ENCODE results near the gene SUGCT. TPM values are rescaled to one million over a fixed set of nuclear protein-coding genes. Genes with fewer than 3 reads are reported as not detected.
"Not testable (repeated sequence)": the region's sequence is repeated elsewhere in the genome, so short reads cannot be mapped to it uniquely, and the experiment has no call there.

Gene SUGCT
- total and polyA plus RNA-seq, 2 of the 13 experiments (the other 11 are each of a cell fraction or from before 2014, with no cell fraction given) = 10.1 to 22.2 TPM

DNA sequence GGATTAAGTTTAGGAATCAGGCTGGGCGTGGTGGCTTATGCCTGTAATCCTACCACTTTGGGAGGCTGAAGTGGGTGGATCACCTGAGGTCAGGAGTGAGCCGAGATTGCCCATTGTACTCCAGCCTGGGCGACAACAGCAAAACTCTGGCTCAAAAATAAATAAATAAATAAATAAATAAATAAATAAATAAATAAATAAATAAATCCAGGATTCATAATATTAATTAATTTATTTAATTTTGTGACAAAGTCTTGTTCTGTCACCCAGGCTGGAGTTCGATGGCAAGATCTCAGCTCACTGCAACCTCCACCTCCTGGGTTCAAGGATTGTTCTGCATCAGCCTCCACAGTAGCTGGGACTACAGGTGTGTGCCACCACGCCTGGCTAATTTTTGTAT lies 4.2 kb downstream of the SUGCT start (continued):
- TF ChIP-seq PRDM10 (CRISPR knock-in tag; IDR thresholded peaks at IDR 0.05; ENCODE audit: low read depth) (no peak), HOXA9 (CRISPR knock-in tag; IDR thresholded peaks at IDR 0.05; ENCODE audit: borderline replicate concordance) (no peak)

DNA sequence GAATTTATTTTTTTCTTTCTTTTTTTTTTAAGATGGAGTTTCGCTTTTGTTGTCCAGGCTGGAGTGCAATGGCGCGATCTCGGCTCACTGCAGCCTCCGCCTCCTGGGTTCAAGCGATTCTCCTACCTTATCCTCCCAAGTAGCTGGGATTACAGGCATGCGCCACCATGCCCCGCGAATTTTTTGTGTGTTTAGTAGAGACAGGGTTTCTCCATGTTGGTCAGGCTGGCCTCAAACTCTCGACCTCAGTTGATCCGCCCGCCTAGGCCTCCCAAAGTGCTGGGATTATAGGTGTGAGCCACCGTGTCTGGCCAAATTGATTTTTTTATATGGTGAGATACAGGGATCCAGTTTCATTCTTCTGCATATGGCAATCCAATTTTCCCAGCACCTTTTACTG lies 5.1 kb downstream of the SUGCT start:
- H3K79me2 ChIP-seq (ENCODE audit: insufficient read depth, low read length); H2AFZ ChIP-seq (ENCODE audit: low read length); DNase-seq (ENCODE audit: low spot score); CTCF ChIA-PET (ENCODE audit: low intra/inter-chr PET ratio, low total read pairs); intact Hi-C loops (cut with micrococcal nuclease; ENCODE audit: unreplicated experiment); H3K4me3 ChIP-seq (replicated peaks in 1 of 3; ENCODE audit: insufficient read depth in 1 of 3, low read depth in 2 of 3, low read length in 3 of 3); in situ Hi-C loops (cut with HindIII; ENCODE audit: extremely low pct_ligation_motif_present, low pct_unique_long_range_greater_than_20kb); H4K20me1 ChIP-seq (ENCODE audit: insufficient read depth, low read length); H3K4me2 ChIP-seq (ENCODE audit: low read depth, low read length); BruUV-seq (replicated peaks); H3K9ac ChIP-seq (ENCODE audit: insufficient read depth, low read depth, low read length); H3K9me3 ChIP-seq (ENCODE audit: low read length); H3K27me3 ChIP-seq (ENCODE audit: control insufficient read depth in 1 of 2, insufficient read depth in 2 of 2, low read length in 2 of 2); FAIRE-seq; ATAC-seq; H3K27ac ChIP-seq (ENCODE audit: extremely low read length, insufficient read depth, low read length); H3K36me3 ChIP-seq (replicated peaks in 1 of 2; ENCODE audit: control insufficient read depth in 1 of 2, insufficient read depth in 2 of 2, low read length in 2 of 2); POLR2A ChIA-PET: not testable (repeated sequence)
- peaks cover 14% of the 10 kb centered on the region for H3K4me1 ChIP-seq (ENCODE audit: insufficient read depth, low read length)
- WGBS (ENCODE audit: low lambda C conversion rate) = 96% methylated on average over 13 of the region's 13 CpGs

- H3K36me3 ChIP-seq (replicated peaks in 1 of 2; ENCODE audit: control insufficient read depth in 1 of 2, insufficient read depth in 2 of 2, low read length in 2 of 2); H3K27ac ChIP-seq (ENCODE audit: extremely low read length, insufficient read depth, low read length); H3K9ac ChIP-seq (ENCODE audit: insufficient read depth, low read depth, low read length); ATAC-seq; H2AFZ ChIP-seq (ENCODE audit: low read length); H4K20me1 ChIP-seq (ENCODE audit: insufficient read depth, low read length); H3K27me3 ChIP-seq (ENCODE audit: control insufficient read depth in 1 of 2, insufficient read depth in 2 of 2, low read length in 2 of 2); intact Hi-C loops (cut with micrococcal nuclease; ENCODE audit: unreplicated experiment); POLR2A ChIA-PET; H3K79me2 ChIP-seq (ENCODE audit: insufficient read depth, low read length); H3K4me3 ChIP-seq (replicated peaks in 1 of 3; ENCODE audit: insufficient read depth in 1 of 3, low read depth in 2 of 3, low read length in 3 of 3); DNase-seq (ENCODE audit: low spot score); CTCF ChIA-PET (ENCODE audit: low intra/inter-chr PET ratio, low total read pairs); in situ Hi-C loops (cut with HindIII; ENCODE audit: extremely low pct_ligation_motif_present, low pct_unique_long_range_greater_than_20kb); H3K9me3 ChIP-seq (ENCODE audit: low read length); H3K4me2 ChIP-seq (ENCODE audit: low read depth, low read length); H3K4me1 ChIP-seq (ENCODE audit: insufficient read depth, low read length); FAIRE-seq: not testable (repeated sequence)
- WGBS (ENCODE audit: low lambda C conversion rate) = 95% methylated on average over 5 of the region's 5 CpGs
- BruUV-seq (replicated peaks) = TSS peak; percentile 26
Observed at GRCh38 chr7:40141916-40142315, 7.1 kb downstream of the SUGCT start.

DNA sequence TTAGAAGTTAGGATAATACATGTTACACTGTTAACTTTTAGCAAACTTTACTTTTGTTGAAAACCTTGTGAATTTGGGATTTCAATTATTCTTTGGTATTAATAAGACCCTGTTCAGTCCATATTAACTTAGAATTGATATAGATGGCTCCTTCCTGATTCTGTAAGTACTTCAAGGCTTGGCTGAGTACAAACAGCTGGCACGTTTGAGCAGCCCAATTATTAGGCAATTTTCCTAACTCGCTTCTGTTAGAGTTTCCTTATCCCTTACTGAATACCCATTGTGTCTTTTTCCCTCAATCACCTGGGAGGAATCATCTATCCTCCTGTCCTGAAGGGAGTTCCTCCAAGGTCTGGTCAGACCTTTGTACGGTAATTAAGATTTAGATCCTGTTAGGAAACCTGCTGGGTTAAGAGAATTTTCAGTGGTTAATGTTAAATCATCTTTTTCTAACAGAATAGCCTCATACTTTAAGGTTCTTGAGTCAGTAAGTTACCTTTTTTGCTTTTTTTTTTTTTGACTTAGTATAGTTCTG lies 10.9 kb downstream of the SUGCT start:
- WGBS (ENCODE audit: low lambda C conversion rate) = 95% methylated on average over 3 of the region's 3 CpGs
- H3K36me3 ChIP-seq (replicated peaks in 1 of 2; ENCODE audit: control insufficient read depth in 1 of 2, insufficient read depth in 2 of 2, low read length in 2 of 2); POLR2A ChIA-PET; ATAC-seq; H3K9ac ChIP-seq (ENCODE audit: insufficient read depth, low read depth, low read length); H3K9me3 ChIP-seq (ENCODE audit: low read length); intact Hi-C loops (cut with micrococcal nuclease; ENCODE audit: unreplicated experiment); H4K20me1 ChIP-seq (ENCODE audit: insufficient read depth, low read length); H2AFZ ChIP-seq (ENCODE audit: low read length); BruUV-seq (replicated peaks); FAIRE-seq; H3K79me2 ChIP-seq (ENCODE audit: insufficient read depth, low read length); CTCF ChIA-PET (ENCODE audit: low intra/inter-chr PET ratio, low total read pairs); in situ Hi-C loops (cut with HindIII; ENCODE audit: extremely low pct_ligation_motif_present, low pct_unique_long_range_greater_than_20kb); H3K4me2 ChIP-seq (ENCODE audit: low read depth, low read length); H3K27me3 ChIP-seq (ENCODE audit: control insufficient read depth in 1 of 2, insufficient read depth in 2 of 2, low read length in 2 of 2); H3K4me3 ChIP-seq (replicated peaks in 1 of 3; ENCODE audit: insufficient read depth in 1 of 3, low read depth in 2 of 3, low read length in 3 of 3); H3K4me1 ChIP-seq (ENCODE audit: insufficient read depth, low read length); DNase-seq (ENCODE audit: low spot score); H3K27ac ChIP-seq (ENCODE audit: extremely low read length, insufficient read depth, low read length): not testable (repeated sequence)
